NT2/D1 (cell line): ENCODE data around the gene AADACL2.

ENCODE experiments used
- DNase-seq: peaks from one replicate; pipeline ENCODE4 v3.0.0-alpha.2; 2011; ENCODE audit warnings: low read depth, low spot score
- H3K27me3 ChIP-seq: 2 replicates; pipeline ENCODE4 v1.6.0; 2011; ENCODE audit warnings: mild to moderate bottlenecking; ENCODE audit not compliant: insufficient read length, insufficient read depth
- H3K36me3 ChIP-seq: 2 replicates; pipeline ENCODE4 v1.6.1; 2011; ENCODE audit warnings: mild to moderate bottlenecking, low read length, mixed read lengths; ENCODE audit not compliant: insufficient read depth, insufficient read length
- H3K4me1 ChIP-seq: 2 replicates; pipeline ENCODE4 v1.5.1; 2011; ENCODE audit not compliant: insufficient read depth, insufficient read length
- H3K4me3 ChIP-seq: 2 replicates; pipeline ENCODE4 v1.5.1; 2011; ENCODE audit warnings: low read depth; ENCODE audit not compliant: insufficient read length
- H3K9ac ChIP-seq: 2 replicates; pipeline ENCODE4 v1.6.0; 2011; ENCODE audit warnings: low read depth; ENCODE audit not compliant: insufficient read length
- H3K9me3 ChIP-seq: 2 replicates; pipeline ENCODE4 v1.5.1; 2011; ENCODE audit warnings: mild to moderate bottlenecking, low read length; ENCODE audit not compliant: insufficient read depth
- SUZ12 ChIP-seq: IDR thresholded peaks from 2 replicates; pipeline ENCODE4 v1.6.1; 2011; ENCODE audit not compliant: insufficient read length, insufficient read depth; ENCODE audit errors: extremely low read depth
- YY1 ChIP-seq: IDR thresholded peaks from 2 replicates; pipeline ENCODE4 v1.6.1; 2011; ENCODE audit not compliant: insufficient read length, insufficient read depth
- ZNF274 ChIP-seq: IDR thresholded peaks from 2 replicates; pipeline ENCODE4 v1.6.1; 2011; ENCODE audit warnings: mild to moderate bottlenecking, low read depth, low read length

Gene AADACL2

DNA sequence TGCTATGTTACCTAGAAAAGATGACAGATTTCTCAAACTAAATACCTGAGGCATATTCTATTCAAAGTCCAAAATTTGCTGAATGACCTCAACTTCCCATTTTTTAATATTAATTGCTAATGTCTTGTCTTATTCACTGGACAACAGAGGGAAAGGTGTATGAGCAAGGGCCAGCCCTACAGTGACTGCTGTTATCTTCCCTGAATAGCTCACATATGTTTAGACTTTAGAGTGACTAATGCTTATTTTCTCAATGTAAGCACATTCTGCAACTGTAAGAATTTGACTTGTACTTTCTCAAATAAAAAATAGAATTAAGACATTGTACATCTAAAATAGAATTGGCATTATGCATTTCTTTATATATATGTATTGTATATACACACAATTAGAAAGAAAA lies 26.5 kb upstream of the AADACL2 start:
- H3K4me1 ChIP-seq: peaks cover 2% of the 10 kb centered on the region
- no peak overlapping the region for H3K9ac ChIP-seq
- no peak for TF ChIP-seq YY1
- TF ChIP-seq SUZ12: no peak
- no peak for TF ChIP-seq ZNF274
- no peaks in the 10 kb centered on the region for H3K27me3 ChIP-seq
- DNase-seq: no peak
- no peaks in the 10 kb centered on the region for H3K36me3 ChIP-seq
- no peaks in the 10 kb centered on the region; the same call in 1 of the 2 replicates for H3K9me3 ChIP-seq
- no peak overlapping the region for H3K4me3 ChIP-seq

DNA sequence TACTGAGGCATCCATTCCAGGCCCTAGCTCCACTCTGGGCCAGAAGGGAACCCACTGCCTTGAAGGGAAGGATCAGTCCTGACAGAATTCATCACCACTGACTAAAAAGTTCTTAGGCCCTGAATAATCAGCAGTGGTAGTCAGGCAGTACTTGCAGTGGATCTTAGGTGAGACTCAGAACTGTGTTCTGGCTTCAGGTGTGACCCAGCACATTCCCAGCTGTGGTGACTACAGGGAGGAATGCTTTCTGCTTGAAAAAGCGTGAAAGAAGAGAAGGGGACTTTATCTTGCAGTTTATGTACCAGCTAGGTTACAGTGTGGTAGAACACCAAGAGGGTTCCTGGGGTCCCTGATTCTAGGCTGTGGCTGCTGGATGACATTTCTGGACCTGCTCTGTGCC lies 24.9 kb upstream of the AADACL2 start:
- Histone ChIP-seq H3K4me1 (peaks cover 2% of the 10 kb centered on the region), H3K36me3 (no peaks in the 10 kb centered on the region), H3K9me3 (no peaks in the 10 kb centered on the region), H3K27me3 (no peaks in the 10 kb centered on the region), H3K4me3 (no peak overlapping the region), H3K9ac (no peak overlapping the region)
- DNase-seq: no peak
- TF ChIP-seq ZNF274: no peak
- TF ChIP-seq SUZ12: no peak
- TF ChIP-seq YY1: no peak

DNA sequence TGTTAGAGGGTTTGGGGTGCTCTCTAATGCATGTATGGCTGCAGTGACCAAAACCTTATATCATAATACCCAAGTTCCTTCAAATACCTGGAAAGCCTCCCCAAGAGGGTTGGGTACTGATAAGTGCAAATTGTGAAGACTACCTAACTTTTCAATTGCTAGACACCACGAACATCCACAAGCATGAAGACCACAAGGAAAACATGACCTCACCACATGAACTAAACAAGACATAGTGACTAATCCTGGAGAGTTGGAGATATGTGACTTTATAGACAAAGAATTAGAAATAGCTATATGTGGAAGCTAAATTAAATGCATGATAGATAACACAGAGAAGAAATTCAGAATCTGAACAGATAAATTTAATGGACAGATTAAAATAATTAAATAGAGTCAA lies 23.9 kb upstream of the AADACL2 start:
- H3K4me3 ChIP-seq: no peak overlapping the region
- no peak for DNase-seq
- no peak overlapping the region for H3K9ac ChIP-seq
- H3K27me3 ChIP-seq: no peaks in the 10 kb centered on the region
- peaks cover 2% of the 10 kb centered on the region for H3K4me1 ChIP-seq
- no peaks in the 10 kb centered on the region for H3K36me3 ChIP-seq
- H3K9me3 ChIP-seq: no peaks in the 10 kb centered on the region
- no peak for TF ChIP-seq SUZ12
- no peak for TF ChIP-seq ZNF274

DNA sequence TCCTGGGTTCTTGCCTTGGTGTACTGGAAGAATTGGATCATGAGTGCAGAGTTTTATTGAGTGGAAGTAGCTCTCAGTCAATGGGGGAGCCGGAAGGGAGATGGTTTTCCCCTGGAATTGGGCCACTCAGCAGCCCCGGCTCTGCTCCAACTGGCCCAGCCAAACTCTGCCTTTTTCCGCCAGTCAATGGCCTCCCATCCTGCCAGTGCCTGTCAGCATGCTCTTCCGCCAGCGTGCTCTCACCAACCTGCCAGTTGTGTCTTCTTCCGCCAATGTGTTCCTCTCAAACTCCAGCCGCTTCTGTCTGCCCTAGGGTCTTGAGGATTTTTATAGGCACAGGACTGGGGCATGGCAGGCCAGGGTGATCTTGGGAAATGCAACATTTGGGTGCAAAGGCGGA lies 12.4 kb upstream of the AADACL2 start:
- Histone ChIP-seq H3K9ac (no peak overlapping the region), H3K27me3 (no peaks in the 10 kb centered on the region), H3K4me1 (no peaks in the 10 kb centered on the region), H3K36me3 (no peaks in the 10 kb centered on the region), H3K9me3 (peaks cover 8% of the 10 kb centered on the region), H3K4me3 (no peak overlapping the region)
- DNase-seq: no peak
- TF ChIP-seq SUZ12 (no peak), YY1 (no peak), ZNF274 (no peak)

DNA sequence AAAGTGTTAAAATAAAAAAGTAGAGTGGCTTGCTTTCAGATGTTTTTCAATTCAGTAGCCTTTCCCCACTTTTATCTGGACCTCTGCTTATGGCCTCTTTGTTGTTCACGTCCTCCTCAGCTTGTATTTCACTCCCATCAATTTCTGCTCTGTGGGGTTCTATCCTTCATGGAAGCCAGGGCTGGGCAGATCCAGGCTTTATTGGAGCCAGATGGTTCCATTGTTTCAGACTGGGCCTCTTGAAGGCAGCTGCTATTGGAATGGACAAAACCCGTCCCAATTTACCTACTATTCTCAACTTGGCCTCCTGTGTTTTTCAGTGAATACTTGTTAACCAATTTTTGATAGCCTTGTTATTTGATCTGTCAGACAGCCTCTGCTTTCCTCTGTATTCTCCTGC lies 10.9 kb upstream of the AADACL2 start:
- DNase-seq: no peak
- Histone ChIP-seq H3K27me3 (no peaks in the 10 kb centered on the region), H3K9me3 (peaks cover 8% of the 10 kb centered on the region), H3K36me3 (no peaks in the 10 kb centered on the region), H3K4me1 (no peaks in the 10 kb centered on the region), H3K4me3 (no peak overlapping the region), H3K9ac (no peak overlapping the region)
- TF ChIP-seq ZNF274 (no peak), YY1 (no peak), SUZ12 (no peak)

DNA sequence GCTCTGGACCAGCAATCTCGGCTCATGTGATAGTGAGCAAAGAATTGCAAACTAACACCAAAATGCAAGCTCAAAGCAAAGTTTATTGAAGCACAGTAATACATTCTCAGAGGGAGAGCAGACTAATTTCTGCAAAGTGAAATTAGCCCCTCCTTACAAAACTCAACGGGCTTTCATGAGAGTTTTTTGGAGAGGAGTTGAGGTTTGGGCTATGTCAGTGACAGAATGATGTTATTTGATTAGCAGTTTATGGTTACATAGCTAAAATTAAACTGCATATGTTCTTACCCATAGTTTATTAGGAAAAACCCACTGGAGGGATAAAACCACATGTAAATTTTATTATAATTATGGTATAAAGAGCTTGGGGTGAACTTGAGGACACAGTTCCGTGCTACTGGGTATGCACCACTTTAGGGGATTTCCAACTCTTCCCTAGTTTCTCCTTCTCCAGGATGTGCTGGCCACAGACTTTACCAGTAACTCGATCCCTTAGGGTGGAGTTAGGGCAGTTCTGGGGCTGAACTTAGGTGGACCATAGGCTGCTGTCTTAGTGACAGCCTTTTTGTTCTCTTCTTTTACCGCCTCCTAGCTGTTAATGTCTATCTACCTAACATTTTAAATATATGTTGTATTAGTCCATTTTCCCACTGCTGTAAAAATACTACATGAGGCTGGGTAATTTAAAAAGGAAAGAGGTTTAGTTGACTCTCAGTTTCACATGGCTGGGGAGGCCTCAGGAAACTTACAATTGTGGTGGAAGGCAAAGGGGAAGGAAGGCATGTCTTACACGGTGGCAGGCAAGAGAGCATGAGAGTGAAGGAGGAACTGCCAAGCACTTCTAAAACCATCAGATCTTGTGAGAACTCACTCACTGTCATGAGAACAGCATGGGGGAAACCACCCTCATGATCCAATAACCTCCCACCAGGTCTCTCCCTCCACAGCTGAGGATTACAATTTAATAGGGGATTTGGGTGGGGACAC lies 8.9 kb upstream of the AADACL2 start:
- Histone ChIP-seq H3K9me3 (peaks cover 8% of the 10 kb centered on the region), H3K36me3 (no peaks in the 10 kb centered on the region), H3K4me1 (no peaks in the 10 kb centered on the region), H3K4me3 (no peak overlapping the region), H3K27me3 (no peaks in the 10 kb centered on the region), H3K9ac (no peak overlapping the region)
- no peak for TF ChIP-seq SUZ12
- no peak for TF ChIP-seq YY1
- no peak for TF ChIP-seq ZNF274
- no peak for DNase-seq

DNA sequence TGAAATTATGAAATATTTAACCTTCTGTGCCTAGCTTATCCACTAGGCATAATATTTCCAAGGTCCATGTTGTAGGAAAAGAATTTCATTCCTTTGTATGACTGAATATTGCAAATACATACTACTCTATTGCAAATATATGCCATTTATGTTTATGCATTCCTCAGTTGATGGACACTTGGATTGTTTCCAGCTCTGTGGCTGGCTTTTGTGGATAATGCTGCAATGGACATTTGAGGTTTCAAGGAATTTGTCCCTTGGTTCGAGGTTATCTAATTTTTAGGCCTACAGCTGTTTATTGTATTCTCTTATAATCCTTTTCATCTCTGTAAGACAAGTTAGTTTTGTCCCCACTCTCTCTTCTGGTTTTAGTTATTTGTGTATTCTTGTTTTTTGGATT lies 7.7 kb upstream of the AADACL2 start:
- no peak overlapping the region for H3K9ac ChIP-seq
- no peaks in the 10 kb centered on the region for H3K4me1 ChIP-seq
- peaks cover 8% of the 10 kb centered on the region for H3K9me3 ChIP-seq
- no peaks in the 10 kb centered on the region for H3K27me3 ChIP-seq
- TF ChIP-seq YY1: no peak
- no peak for TF ChIP-seq SUZ12
- no peak for TF ChIP-seq ZNF274
- no peaks in the 10 kb centered on the region for H3K36me3 ChIP-seq
- H3K4me3 ChIP-seq: no peak overlapping the region
- DNase-seq: no peak
